ENCODE measurements around the gene BIVM. TPM values are rescaled to one million over a fixed set of nuclear protein-coding genes. Genes with fewer than 3 reads are reported as not detected.

BIVM gene
- total and polyA plus RNA-seq, 2 of the 4 experiments (the other 2 are of a cell fraction) = 7.2 to 12.2 TPM

DNA sequence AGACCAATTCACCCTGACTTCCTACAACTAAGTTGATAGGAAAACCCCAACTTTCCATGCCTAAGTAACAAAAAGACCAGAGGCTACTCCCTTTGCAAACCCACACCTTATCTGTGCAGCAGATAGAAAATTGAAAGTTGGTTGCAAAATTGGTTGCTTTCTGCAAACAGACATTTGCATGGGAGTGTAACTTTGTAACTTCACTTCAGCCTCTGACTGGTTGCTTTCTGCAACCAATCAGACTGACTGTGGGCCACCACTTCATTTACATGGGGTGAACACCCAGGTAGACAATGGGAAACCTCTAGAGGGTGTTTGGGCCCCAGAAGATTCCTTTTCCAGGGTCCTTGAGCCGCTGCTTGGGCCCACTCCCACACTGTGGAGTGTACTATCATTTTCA, 35.2 kb upstream of the BIVM start:
- no peaks in the 10 kb centered on the region for H4K20me1 ChIP-seq (ENCODE audit: insufficient read depth, low read length)
- no peak overlapping the region for H4K91ac ChIP-seq (ENCODE audit: insufficient read depth, low read depth, low read length)
- no peak overlapping the region for H3K56ac ChIP-seq (ENCODE audit: extremely low read depth, insufficient read depth, low read length)
- no peaks in the 10 kb centered on the region for H3K79me1 ChIP-seq (ENCODE audit: low read depth in 1 of 2, low read length in 2 of 2)
- no peak overlapping the region for H3K9ac ChIP-seq (ENCODE audit: low read depth, low read length)
- DNase-seq (no peak), ATAC-seq (ENCODE audit: low read depth) (no peak)
- no peaks in the 10 kb centered on the region for H3K4me1 ChIP-seq (ENCODE audit: control insufficient read depth, insufficient read depth, low read length)
- ChIA-PET POLR2A (ENCODE audit: unreplicated experiment) (no interaction called here), CTCF (no interaction called here)
- in situ Hi-C loops (cut with MboI; ENCODE audit: low sequenced_read_pairs) (no loop called here), dilution Hi-C loops (cut with HindIII; ENCODE audit: low sequenced_read_pairs, unreplicated experiment) (no loop called here), intact Hi-C loops (cut with micrococcal nuclease) (no loop called here)
- H3K18ac ChIP-seq (ENCODE audit: low read depth, low read length) = no peak overlapping the region
- H3K4ac ChIP-seq (ENCODE audit: low read depth, low read length) = no peak overlapping the region
- H3K27me3 ChIP-seq (ENCODE audit: control insufficient read depth, insufficient read depth, low read length) = no peaks in the 10 kb centered on the region
- H3K9me3 ChIP-seq (ENCODE audit: control insufficient read depth, insufficient read depth, low read length) = no peaks in the 10 kb centered on the region
- H2BK20ac ChIP-seq (ENCODE audit: low read depth, low read length) = no peak overlapping the region
- H3K23ac ChIP-seq (ENCODE audit: low read depth, low read length) = no peak overlapping the region
- TF ChIP-seq CHD1 (IDR thresholded peaks at IDR 0.05; ENCODE audit: low read depth, low read length) (no peak), BHLHE40 (IDR thresholded peaks at IDR 0.05; ENCODE audit: low read depth, low read length) (no peak), MAFK (IDR thresholded peaks at IDR 0.05; ENCODE audit: low read depth, low read length) (no peak), SMC3 (IDR thresholded peaks at IDR 0.05; ENCODE audit: low read depth, low read length) (no peak), ELK1 (IDR thresholded peaks at IDR 0.05; ENCODE audit: borderline replicate concordance, low read depth, low read length) (no peak), NFE2L2 (IDR thresholded peaks at IDR 0.05; ENCODE audit: low read depth, low read length) (no peak), RFX5 (IDR thresholded peaks at IDR 0.05; ENCODE audit: low read depth, low read length) (no peak), RAD21 (IDR thresholded peaks at IDR 0.05; ENCODE audit: low read length) (no peak), POLR2A (IDR thresholded peaks at IDR 0.05; ENCODE audit: low read depth, low read length) (no peak), MXI1 (IDR thresholded peaks at IDR 0.05; ENCODE audit: borderline replicate concordance, low read depth, low read length) (no peak), CTCF (conservative IDR thresholded peaks at IDR 0.05; ENCODE audit: low read depth, low read length) (no peak), RCOR1 (IDR thresholded peaks at IDR 0.05; ENCODE audit: insufficient replicate concordance, low read length) (no peak), FOS (IDR thresholded peaks at IDR 0.05; ENCODE audit: low read depth, low read length) (no peak), CEBPB (IDR thresholded peaks at IDR 0.05; ENCODE audit: low read depth, low read length) (no peak)
- BruUV-seq (replicated peaks) = no TSS peak
- no peak overlapping the region for H2BK5ac ChIP-seq (ENCODE audit: low read depth, low read length, poor library complexity, severe bottlenecking)
- H4K8ac ChIP-seq (ENCODE audit: low read depth in 2 of 2, low read length in 2 of 2) = no peak overlapping the region
- H3K4me2 ChIP-seq (ENCODE audit: low read depth, low read length) = no peak overlapping the region
- 71% methylated on average over 1 of the region's 1 CpG; no CpG with 5 or more reads in 1 of the 2 experiments for WGBS, 2 experiments (ENCODE audit: extremely low coverage in 2 of 2, insufficient read length in 1 of 2)
- no peak overlapping the region for H3K4me3 ChIP-seq (ENCODE audit: insufficient read depth, low read depth, low read length)
- no peak overlapping the region for H2AK9ac ChIP-seq (replicated peaks; ENCODE audit: low read depth, low read length, poor library complexity)
- no peak overlapping the region for H3K27ac ChIP-seq (ENCODE audit: insufficient read depth, low read length)
- no peak overlapping the region for H3K14ac ChIP-seq (replicated peaks; ENCODE audit: low read depth, low read length)
- no peak overlapping the region for H2AFZ ChIP-seq (replicated peaks; ENCODE audit: low read length, poor library complexity)
- H4K5ac ChIP-seq (ENCODE audit: low read depth, low read length) = no peak overlapping the region
- H2BK120ac ChIP-seq (ENCODE audit: low read depth, low read length) = no peak overlapping the region
- 0 out of 2 replicates have a peak, but pooled peaks cover 3% of the 10 kb centered on the region for H3K36me3 ChIP-seq (ENCODE audit: control insufficient read depth, insufficient read depth, low read length)
- H2BK15ac ChIP-seq (ENCODE audit: low read depth, low read length) = no peak overlapping the region
- H3K9me1 ChIP-seq (ENCODE audit: insufficient read depth, low read length) = no peaks in the 10 kb centered on the region
- no peak overlapping the region for H2AK5ac ChIP-seq (ENCODE audit: low read depth, low read length)
